ENCODE data around the gene RNGTT.

DNA sequence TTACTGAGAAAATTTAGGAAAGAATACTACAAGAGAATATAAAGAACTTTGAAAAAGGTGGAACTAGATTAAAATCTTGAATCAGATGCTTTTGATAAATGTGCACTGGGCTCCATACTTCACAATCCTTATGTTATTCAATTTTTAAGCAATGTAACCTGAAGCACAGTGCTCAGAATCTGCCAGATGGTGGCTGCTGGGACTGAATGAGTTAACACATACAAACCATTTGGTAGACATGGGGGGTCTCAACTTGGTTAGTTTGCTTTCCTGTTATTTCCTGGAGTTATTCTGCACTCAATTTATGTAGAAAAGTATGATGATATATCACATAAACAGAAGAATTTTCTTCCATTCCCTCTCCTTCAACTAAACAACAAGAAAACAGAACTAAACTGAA, 326.5 kb downstream of the RNGTT start:
- TF ChIP-seq, protein P1, sequence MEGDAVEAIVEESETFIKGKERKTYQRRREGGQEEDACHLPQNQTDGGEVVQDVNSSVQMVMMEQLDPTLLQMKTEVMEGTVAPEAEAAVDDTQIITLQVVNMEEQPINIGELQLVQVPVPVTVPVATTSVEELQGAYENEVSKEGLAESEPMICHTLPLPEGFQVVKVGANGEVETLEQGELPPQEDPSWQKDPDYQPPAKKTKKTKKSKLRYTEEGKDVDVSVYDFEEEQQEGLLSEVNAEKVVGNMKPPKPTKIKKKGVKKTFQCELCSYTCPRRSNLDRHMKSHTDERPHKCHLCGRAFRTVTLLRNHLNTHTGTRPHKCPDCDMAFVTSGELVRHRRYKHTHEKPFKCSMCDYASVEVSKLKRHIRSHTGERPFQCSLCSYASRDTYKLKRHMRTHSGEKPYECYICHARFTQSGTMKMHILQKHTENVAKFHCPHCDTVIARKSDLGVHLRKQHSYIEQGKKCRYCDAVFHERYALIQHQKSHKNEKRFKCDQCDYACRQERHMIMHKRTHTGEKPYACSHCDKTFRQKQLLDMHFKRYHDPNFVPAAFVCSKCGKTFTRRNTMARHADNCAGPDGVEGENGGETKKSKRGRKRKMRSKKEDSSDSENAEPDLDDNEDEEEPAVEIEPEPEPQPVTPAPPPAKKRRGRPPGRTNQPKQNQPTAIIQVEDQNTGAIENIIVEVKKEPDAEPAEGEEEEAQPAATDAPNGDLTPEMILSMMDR (optimal IDR thresholded peaks at IDR 0.05 in 1 of 3, IDR thresholded peaks at IDR 0.05 in 1 of 3, conservative IDR thresholded peaks at IDR 0.05 in 1 of 3; ENCODE audit: extremely low read depth in 1 of 3, insufficient read depth in 2 of 3, low read length in 3 of 3): no peak
- no peak for TF ChIP-seq EZH2 (IDR thresholded peaks at IDR 0.05; ENCODE audit: low read length)
